ENCODE results near the gene EOLA2.
A peak's percentile ranks its signal among the peaks of the same experiment; 100 is the strongest.
"Not testable (repeated sequence)": the region's sequence is repeated elsewhere in the genome, so short reads cannot be mapped to it uniquely, and the experiment has no call there.

The EOLA2 gene

GRCh38 chrX:149938427-149938880 is at the start of gene EOLA2:
EOLA2 (minus strand) TSS chrX:149938491; CDS start chrX:149933874, 4,617 bp downstream.
- DNase-seq = peak; percentile 87

DNA sequence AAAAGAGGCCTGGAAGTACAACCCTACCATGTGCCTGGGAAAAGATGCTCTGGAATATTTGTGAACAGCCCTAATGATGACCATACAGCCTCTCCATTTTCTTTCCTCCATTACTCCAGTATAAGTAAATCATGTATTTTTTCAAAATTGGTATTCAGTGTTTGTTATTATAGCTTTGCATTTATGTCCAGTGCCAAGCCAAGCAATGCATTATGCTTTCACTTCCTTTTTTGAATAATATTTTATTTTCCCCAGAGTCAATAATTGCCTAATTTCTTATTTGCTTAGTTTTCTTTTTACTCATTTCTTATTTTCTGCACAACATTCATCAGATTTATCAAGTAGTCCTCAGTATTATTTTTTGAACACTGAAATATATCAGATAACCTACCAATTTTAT is 49.3 kb upstream of the EOLA2 start:
- DNase-seq = no peak

- DNase-seq = no peak
Measured at GRCh38 chrX:149984411-149984810, 46.1 kb upstream of the EOLA2 start.

DNA sequence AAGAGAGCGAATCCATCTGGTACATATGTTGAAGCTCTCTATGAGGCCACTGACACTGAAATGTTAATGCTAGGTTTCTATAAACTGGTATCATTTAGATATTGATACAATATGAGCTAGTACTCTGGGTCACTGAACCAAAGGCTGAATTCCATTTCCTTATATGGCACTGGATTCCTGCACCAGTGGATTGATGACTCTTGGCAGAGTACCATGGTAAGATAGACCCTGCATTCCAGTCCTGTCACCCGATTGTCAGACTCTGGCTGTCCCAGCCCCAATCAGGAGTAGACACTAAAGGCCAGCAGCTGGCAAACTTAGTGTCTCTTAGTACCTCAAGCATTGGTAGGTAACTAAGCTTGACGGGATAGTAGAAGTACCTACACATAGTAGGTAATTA is 44.0 kb upstream of the EOLA2 start:
- no peak for DNase-seq

DNA sequence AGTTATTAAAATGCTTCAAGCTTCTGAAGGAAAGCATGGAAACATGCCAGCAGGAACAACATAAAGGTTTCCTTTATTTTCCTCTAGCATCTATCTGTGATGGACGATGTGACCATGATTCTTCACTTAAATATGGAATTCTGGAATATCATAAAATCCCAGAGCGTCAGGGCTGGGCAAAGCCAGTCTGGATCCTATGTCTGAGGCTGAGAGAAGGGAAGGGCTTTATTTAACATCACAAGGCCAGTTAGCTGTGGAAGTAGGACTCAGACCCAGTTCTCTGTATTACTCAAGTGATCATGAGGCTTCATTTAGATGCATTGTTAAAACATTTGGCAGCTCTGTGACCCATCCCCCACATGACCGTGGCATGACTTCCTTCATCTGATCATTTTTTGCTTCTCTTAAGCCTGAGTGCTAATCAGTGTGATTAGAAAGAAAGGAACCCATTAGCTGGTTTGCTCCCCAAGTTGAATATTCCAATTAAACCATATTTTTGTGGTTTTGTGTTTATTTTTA is 40.9 kb upstream of the EOLA2 start:
- no peak for DNase-seq

GRCh38 chrX:149962859-149963757 is 24.8 kb upstream of the EOLA2 start:
- DNase-seq = no peak

DNA sequence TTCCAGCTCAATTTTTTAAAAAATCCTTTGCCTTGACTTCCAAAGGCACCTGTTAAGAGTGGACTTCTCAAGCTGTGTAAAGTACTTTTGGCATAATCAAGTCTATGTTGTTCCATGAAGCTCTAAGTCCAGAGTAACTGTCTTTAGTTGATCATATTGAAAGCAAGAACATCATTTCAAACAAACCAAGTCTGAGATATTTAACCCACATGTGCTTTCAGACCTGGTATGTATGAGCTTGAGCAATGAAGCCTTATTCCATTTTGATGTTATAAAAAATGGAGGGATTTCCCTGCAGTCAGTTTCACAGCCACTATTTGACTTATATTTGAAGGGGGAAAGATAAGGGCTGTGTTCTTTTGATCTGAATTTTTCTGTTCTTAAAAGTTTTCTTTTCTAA is 23.7 kb upstream of the EOLA2 start:
- DNase-seq = no peak

- no peak for DNase-seq
Measured at GRCh38 chrX:149961572-149961971, 23.3 kb upstream of the EOLA2 start.

- DNase-seq = no peak
Measured at GRCh38 chrX:149950681-149951080, 12.4 kb upstream of the EOLA2 start.

DNA sequence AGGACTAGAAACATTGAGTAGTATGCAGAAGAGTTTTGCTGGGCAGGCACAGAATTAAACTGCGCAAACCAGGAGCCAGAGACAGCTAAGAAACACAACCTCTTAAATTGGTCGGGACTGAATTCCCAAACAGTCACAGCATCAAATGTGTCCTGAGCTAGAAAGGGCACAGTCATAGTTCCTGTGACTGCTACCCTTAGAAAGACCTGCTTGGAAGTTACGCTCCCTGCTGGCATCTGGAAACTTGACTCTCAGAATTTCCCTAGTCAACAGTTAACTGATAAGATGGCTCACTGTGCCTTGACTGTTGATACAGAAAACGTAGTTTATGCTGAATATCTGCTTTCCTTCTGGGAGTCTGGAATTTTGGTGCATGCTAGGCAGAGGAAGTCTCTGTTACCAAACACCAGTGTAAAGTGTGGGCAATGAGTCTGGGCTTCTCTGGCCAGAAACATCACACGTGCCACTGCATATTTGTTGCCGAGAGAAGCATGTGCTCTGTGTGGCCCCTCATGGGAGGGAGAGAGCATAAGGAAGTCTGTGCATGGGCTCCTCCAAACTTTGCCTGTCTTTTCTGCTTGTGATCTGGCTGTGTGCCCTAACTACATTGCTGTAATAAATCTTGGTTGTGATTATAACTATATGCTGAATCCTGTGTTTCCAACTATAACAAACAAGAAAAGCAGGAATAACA is 11.6 kb upstream of the EOLA2 start:
- DNase-seq = no peak

DNA sequence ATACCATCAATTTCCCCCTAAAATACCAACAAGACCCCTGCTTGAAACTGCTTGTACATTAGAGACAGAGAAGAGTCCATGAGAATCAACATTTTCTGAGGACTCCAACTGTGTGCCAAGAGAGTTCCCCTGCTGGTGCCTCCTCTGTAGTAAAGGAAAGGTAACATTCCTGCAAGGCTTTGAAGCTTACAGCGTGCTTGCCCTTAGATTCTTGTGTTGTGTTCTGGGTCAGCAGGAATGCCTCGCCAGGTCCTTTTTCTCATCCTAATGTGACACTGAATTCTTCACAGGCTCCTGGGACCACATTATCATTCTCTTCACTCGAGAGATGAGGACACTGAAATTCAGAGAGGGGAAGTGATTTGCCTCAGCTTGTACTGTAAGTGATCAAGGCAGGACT is 9.7 kb upstream of the EOLA2 start:
- no peak for DNase-seq

DNA sequence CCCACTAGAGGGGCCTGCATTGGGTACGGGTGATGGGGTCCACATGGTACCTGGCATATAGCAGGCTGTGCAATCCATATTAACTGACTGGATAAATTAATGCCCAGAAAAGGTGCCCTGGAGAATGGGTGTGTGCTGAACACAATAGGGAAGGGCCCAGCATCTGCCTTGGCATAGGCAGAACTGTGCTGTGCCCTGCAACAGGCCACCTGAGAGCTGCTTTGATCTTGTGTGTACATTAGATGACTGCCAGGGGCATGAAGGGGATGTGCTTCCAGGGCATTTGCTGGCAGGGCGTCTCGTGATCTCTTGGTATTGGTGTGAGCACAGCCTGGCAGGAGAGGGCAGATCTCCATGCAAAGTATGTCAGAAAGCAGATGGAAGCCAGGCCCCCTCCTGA is 8.6 kb upstream of the EOLA2 start:
- DNase-seq = not testable (repeated sequence)

DNA sequence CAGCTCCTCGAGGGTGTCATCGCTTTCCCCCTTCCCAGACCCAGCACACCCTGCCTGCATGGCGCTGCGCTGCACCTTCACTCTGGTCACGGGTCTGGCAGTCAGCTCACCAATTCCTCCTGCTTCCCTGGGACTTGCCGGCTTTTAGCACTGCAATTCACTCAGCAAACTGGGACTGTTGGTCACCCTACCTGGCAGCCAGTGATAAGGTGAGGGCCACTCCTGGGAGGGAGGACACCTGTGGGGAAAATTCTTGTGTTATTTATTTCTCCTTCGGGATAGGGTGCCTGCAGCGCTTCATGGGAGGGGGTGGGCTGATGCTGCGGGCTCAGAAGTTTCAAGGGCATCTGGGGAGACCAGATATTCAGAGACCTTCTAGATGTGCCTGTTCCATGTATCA is 7.5 kb upstream of the EOLA2 start:
- DNase-seq = not testable (repeated sequence)

GRCh38 chrX:149945087-149945670 is 6.9 kb upstream of the EOLA2 start:
- not testable (repeated sequence) for DNase-seq

- DNase-seq = not testable (repeated sequence)
Measured at GRCh38 chrX:149940674-149941024, 2.4 kb upstream of the EOLA2 start.

DNA sequence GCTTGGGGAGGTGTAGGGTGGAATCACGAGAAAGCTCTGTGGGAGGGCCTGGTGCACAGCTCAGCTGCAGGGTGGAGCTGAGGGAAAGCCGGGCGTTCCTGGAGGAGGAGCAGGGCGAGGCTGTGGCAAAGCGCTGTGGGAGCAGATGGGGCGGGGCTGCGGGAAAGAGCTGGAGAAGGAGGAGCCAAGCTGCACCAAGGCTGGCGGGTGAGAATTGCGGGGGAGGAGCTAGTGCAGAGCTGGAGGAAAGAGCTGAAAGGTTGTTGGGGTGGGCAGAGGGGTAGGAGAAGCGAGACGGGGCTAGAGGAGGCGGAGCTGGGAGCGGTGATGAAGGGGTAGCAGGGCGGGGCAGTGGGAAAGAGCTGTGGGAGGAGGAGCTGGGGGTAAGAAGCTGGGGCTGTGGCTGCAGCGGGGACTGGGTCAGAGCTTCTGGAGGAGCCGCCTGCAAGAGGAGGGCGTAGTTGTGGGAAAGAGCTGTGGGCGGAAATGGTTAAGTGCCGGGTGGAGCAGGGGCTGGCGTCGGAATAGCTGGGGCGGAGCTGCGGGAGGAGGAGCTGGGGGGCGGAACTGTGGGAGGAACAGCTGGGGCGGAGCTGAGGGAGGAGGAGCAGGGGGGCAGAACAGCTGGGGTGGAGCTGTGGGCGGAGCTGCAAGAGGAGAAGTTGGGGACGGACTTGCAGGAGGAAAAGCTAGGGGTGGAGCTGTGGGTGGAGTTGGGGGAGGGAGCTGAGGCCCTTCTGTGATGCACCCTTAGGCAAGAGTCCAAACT is 1.8 kb upstream of the EOLA2 start:
- DNase-seq = peak; percentile 86

DNA sequence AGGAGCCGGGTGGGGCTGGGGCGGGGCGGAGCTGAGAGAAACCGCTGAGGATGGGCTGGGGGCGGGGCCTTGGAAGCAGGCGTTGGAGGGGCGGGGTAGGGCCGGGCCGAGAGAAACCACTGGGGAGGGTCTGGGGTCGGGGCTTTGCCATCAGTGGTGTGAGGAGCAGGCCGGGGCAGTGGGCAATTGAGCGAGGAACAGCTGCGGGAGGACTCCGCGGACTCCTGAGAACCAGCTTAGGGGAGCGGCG is 1.3 kb upstream of the EOLA2 start:
- no peak for DNase-seq

DNA sequence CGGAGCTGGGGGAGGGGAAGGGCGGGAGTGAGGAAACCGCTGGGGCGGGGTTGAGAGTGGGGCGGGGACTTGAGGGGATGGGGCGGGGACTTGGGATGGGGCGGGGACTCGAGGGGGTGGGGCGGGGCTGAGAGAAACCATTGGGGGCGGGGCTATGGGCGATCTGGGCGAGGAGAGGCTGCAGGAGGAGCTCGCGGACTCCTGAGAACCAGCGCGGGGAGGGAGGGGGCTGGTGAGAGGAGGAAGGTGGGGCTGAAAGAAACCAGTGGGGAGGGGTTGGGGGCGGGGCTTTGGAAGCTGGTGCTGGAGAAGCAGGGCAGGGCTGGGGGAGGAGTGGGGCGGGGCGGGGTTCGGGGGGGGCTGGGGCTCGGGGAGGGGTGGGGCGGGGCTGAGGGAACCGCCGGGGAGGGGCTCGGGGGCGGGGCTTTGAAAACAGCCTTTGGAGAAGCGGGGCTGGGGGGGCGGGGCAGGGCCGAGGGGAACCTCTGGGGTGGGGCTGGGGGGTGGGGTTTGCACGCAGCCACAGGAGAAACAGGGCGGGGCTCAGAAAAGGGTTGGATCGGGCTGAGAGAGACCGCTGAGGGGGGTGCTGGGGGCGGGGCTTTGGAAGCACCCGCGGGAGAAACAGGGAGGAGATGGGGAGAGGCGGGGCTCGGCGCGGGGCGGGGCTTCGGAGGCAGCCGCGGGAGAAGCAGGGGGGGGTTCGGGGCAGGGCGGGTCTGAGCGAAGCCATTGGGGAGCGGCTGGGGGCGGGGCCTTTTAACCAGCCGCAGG is 777 bp upstream of the EOLA2 start:
- DNase-seq = peak; percentile 88

DNA sequence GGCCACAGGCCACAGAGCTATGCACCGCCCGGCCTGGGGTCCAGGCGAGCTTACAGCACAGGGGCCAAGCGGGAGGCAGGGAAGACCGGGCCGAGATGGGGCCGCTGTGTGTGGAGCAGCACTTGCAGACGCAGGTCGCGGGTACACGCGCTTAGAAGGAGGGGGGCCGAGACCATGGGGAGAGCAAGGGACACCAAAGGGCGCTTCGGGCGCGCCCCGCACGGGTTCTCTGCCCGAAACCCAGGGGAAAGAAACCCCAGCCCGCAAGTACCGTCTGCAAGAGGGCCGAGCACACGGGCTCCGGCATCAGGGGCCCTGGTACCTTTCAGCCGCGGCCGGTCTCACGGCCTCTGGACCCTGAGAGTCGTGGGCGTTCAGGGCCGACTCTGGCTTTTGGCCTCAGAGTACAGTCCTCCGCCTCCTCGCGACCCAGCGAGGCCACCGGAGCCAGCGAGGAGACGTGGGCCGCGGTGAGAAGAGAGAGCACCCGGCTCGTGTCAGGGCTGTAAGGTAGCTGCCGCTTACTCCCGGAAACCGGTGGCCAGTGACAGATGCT is 342 bp downstream of the EOLA2 start:
- peak; percentile 11 for DNase-seq

- not testable (repeated sequence) for DNase-seq
Measured at GRCh38 chrX:149937328-149937727, 963 bp downstream of the EOLA2 start.

- not testable (repeated sequence) for DNase-seq
Measured at GRCh38 chrX:149933547-149933946, 4.7 kb downstream of the EOLA2 start.

DNA sequence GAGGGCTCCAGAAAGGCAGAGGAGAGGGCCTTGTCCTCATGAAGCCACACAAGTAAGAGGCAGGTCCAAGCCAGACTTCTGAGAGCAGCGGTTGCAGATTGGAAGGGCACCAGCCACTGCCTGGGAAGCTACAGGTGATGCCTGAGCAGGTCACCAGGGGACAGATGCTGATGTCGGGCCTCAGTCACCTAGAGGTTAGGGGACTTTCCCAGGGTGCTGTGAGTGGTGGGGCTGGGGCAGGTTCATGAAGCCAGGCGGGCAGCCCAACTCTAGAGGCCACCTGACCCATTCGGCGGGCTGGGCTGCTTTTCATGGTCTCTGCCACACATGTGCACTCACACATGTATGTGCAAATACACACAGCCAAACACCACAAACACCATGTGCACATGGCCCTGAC is 5.3 kb downstream of the EOLA2 start:
- DNase-seq = not testable (repeated sequence)
